GM23248 (cell line): ENCODE data around the gene ARHGAP5.

Source experiments
- EZH2 ChIP-seq: fragments of 200-600 bp; sonication (generic); IDR thresholded peaks from 2 replicates; pipeline ENCODE4 v1.6.1; 2018; ENCODE audit warnings: antibody characterized with exemption, mild to moderate bottlenecking; ENCODE audit not compliant: insufficient read depth, poor library complexity, severe bottlenecking
- EZH2phosphoT487 ChIP-seq: fragments of 200-600 bp; sonication (generic); IDR thresholded peaks from 2 replicates; pipeline ENCODE4 v1.6.1; 2018; ENCODE audit warnings: antibody characterized with exemption, moderate library complexity, mild to moderate bottlenecking, low read depth; ENCODE audit not compliant: insufficient read depth

DNA sequence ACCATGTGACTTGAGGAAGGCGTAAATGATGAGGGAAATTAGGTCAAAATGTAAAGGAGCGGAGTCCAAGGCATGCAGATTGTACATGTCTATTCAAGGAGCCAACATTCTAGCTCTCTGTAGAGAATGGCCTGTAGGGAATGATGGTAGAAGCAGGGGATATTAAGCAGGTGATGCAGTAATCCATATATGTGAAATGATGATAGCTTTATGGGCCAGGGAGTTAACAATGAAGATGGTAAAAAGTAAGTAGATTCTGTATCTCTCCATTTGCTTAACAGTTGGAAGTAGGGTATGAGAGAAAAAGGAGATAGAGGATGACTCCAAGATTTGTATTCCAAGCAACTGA is 33.4 kb downstream of the ARHGAP5 start:
- TF ChIP-seq EZH2phosphoT487 (no peak), EZH2 (no peak)
